Effector memory CD4-positive, alpha-beta T cell (primary cell): ENCODE results near the gene IRF1.

ENCODE experiments used
- DNase-seq, 3 donors: peaks; one replicate each; pipeline ENCODE4 v3.0.0-alpha.2; 2020
- H3K27ac ChIP-seq: 2 replicates; pipeline ENCODE4 v1.7.0; 2013; ENCODE audit warnings: mild to moderate bottlenecking, low read length, moderate library complexity; ENCODE audit not compliant: insufficient read depth, poor library complexity, severe bottlenecking
- H3K27me3 ChIP-seq: replicated peaks from 2 replicates; pipeline ENCODE4 v1.7.0; 2013; ENCODE audit warnings: mild to moderate bottlenecking, low read length; ENCODE audit not compliant: insufficient read depth, control insufficient read depth, poor library complexity, severe bottlenecking
- H3K36me3 ChIP-seq: 2 replicates; pipeline ENCODE4 v1.7.0; 2013; ENCODE audit warnings: mild to moderate bottlenecking, low read length, moderate library complexity; ENCODE audit not compliant: control insufficient read depth, insufficient read depth
- H3K4me1 ChIP-seq: 2 replicates; pipeline ENCODE4 v1.7.0; 2013; ENCODE audit warnings: low read length, mild to moderate bottlenecking; ENCODE audit not compliant: control insufficient read depth, insufficient read depth, poor library complexity, severe bottlenecking
- H3K4me3 ChIP-seq: 2 replicates; pipeline ENCODE4 v1.7.0; 2013; ENCODE audit warnings: low read length, low read depth, mild to moderate bottlenecking; ENCODE audit not compliant: insufficient read depth, poor library complexity, severe bottlenecking
- H3K9me3 ChIP-seq: 2 replicates; pipeline ENCODE4 v1.7.0; 2013; ENCODE audit warnings: mild to moderate bottlenecking, low read length, moderate library complexity; ENCODE audit not compliant: control insufficient read depth

Gene IRF1

DNA sequence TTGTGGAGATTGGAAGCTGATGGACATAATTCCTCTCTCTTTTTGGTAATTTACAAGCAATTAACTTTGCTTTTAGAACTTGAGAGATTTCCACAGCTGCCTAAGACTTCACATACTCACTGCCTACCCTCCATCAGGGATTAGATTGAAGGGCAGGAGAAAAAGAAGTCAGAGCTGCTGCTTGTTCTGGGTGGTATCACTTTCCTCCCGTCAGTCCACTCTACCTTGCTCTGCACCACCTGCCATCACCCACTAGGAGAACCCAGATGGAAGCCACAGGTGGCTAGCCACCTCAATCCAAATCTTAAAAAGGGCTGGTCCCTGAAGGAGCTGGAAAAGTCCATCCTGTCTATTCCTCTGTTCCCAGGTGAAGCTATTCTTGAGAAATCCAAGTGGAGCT, 10.5 kb downstream of the IRF1 start:
- H3K27ac ChIP-seq, result peak overlapping the region; percentile 51
- no peaks in the 10 kb centered on the region for H3K9me3 ChIP-seq
- no peak for DNase-seq
- no peak overlapping the region for H3K4me3 ChIP-seq
- H3K4me1 ChIP-seq, result peaks cover 14% of the 10 kb centered on the region
- no peaks in the 10 kb centered on the region for H3K27me3 ChIP-seq
- peaks cover 30% of the 10 kb centered on the region for H3K36me3 ChIP-seq

- H3K27me3 ChIP-seq, result no peaks in the 10 kb centered on the region
- peak overlapping the region; percentile 51 for H3K27ac ChIP-seq
- H3K4me1 ChIP-seq, result peaks cover 21% of the 10 kb centered on the region
Measured at GRCh38 chr5:132479111-132479951, 11.2 kb downstream of the IRF1 start.

GRCh38 chr5:132478366-132478871, 12.2 kb downstream of the IRF1 start:
- Histone ChIP-seq H3K9me3 (no peaks in the 10 kb centered on the region), H3K36me3 (peaks cover 15% of the 10 kb centered on the region), H3K27ac (peak overlapping the region; percentile 51), H3K27me3 (no peaks in the 10 kb centered on the region), H3K4me3 (no peak overlapping the region), H3K4me1 (peaks cover 28% of the 10 kb centered on the region)
- DNase-seq, result no peak

More at GRCh38 chr5:132479111-132479951, 11.2 kb downstream of the IRF1 start:
- Histone ChIP-seq H3K36me3 (peaks cover 24% of the 10 kb centered on the region), H3K9me3 (no peaks in the 10 kb centered on the region), H3K4me3 (no peak overlapping the region)
- DNase-seq, result no peak

DNA sequence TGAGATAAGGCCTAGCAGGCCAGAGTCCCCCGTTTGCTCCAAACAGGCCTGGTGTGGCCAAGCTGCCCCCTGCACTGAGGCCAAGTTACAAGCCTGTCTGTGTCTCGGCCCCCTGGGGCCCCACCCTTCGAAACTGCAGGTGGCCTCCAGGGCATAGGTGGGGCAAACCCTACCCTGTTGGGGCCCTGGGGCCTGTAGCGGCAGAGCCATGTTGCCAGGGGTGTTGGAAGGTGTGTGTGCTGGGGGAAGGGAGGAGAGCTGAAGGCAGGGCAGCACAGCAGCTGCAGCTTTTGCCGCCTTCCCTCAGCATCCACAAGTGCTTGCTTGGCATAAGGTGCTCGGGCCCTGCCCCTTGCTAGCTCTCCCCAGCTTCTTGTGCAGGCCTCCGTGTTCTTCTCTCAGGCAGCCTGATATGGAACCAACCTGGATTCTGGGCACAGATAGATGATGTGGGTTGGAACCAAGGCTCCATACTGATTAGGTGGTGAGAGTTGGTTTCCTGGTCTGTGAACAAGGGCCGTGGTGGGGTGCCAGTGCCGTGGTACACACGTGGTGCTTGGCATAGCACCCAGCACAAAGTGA, 12.7 kb downstream of the IRF1 start:
- Histone ChIP-seq H3K27ac (peak overlapping the region; percentile 51), H3K36me3 (peaks cover 9% of the 10 kb centered on the region), H3K27me3 (no peaks in the 10 kb centered on the region), H3K9me3 (no peaks in the 10 kb centered on the region), H3K4me1 (peaks cover 32% of the 10 kb centered on the region), H3K4me3 (no peak overlapping the region)
- no peak for DNase-seq

DNA sequence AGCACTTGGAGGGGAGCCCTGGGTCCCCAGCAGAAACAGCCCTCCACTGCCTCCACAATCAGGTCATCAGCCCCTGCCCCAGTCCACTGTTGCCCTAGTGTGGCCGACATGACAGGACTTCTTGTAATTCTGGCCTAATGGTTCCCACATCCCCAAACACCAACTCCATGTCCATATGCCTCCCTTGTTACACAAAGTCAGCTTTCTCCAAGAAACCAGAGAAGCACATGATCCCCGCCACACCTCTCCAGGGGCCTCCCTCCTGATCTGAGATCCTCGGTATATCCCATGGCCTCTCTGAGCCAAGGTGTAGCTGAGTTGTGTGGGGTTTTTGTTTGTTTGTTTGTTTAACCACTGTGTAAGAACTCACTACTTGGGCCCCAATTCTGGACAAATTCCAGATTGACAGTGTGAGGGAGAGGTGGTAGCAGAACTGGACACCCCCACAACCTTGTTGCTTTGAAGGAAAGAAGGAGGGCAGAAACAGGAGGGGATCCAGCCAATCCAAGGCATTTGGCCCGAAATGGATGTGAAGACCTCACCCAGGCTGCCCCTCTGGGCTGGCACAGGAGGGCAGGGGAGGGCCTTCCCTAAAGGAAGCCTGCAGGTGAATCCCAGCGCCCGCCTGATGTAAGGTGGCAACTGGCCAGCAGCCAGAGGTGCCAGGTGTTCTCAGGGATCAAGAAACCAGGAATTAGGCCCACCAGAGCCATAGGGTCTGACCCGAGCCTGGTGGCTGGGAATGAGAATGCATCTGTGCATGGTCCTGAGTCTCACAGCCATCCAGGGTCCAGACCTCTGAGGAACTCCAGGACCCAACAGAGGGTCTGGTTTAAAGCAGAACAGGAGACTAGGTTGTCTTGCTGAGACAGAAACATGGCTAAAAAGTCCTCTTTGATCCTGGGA, 13.4 kb downstream of the IRF1 start:
- no peaks in the 10 kb centered on the region for H3K27me3 ChIP-seq
- peaks cover 6% of the 10 kb centered on the region for H3K36me3 ChIP-seq
- no peak for DNase-seq
- peak overlapping the region; percentile 18 for H3K27ac ChIP-seq
- H3K9me3 ChIP-seq, result no peaks in the 10 kb centered on the region
- H3K4me3 ChIP-seq, result no peak overlapping the region
- H3K4me1 ChIP-seq, result peaks cover 38% of the 10 kb centered on the region

GRCh38 chr5:132475987-132476875, 14.3 kb downstream of the IRF1 start:
- no peak for DNase-seq
- Histone ChIP-seq H3K4me3 (no peak overlapping the region), H3K9me3 (no peaks in the 10 kb centered on the region), H3K4me1 (peaks cover 45% of the 10 kb centered on the region), H3K36me3 (peaks cover under 1% of the 10 kb centered on the region), H3K27ac (peak overlapping the region; percentile 30), H3K27me3 (no peaks in the 10 kb centered on the region)

GRCh38 chr5:132475497-132475882, 15.1 kb downstream of the IRF1 start:
- Histone ChIP-seq H3K27ac (peak overlapping the region; percentile 38), H3K9me3 (no peaks in the 10 kb centered on the region), H3K36me3 (no peaks in the 10 kb centered on the region), H3K27me3 (no peaks in the 10 kb centered on the region), H3K4me1 (peaks cover 46% of the 10 kb centered on the region), H3K4me3 (no peak overlapping the region)
- DNase-seq, result no peak

DNA sequence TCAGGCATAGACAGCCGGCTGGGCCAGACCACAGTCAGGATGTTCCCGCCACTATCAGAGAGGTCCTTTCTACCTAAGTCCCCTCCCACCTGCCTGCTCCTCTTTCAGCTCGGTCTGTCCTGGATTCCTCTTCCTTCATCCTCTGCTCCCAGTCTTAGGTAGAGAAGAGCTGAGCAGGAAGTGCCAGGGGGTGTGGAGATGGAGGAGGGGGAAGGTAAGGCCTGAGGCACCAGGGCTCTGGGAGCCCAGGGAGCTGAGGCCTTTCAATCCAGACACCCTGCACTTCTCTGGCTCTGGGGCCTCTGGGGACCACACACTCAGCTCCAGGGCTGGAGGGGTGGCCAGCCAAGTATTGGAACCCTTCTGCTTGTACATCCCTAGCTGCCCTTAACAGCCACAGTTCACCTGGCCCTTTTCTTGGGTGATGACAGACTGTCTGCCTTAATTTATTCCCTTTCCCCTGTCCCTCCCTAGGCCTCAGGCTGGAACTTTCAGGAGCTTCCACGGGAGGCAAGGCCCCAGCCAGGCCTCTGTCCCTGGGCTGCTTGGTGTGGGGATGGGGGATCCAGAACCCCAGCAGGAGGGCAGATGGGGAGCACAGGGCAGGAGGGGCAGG, 15.6 kb downstream of the IRF1 start:
- Histone ChIP-seq H3K36me3 (no peaks in the 10 kb centered on the region), H3K9me3 (no peaks in the 10 kb centered on the region), H3K4me3 (no peak overlapping the region), H3K4me1 (peaks cover 51% of the 10 kb centered on the region), H3K27ac (peak overlapping the region; percentile 38), H3K27me3 (no peaks in the 10 kb centered on the region)
- DNase-seq, result no peak
